Measurements from ENCODE around the gene CHD1.

CHD1 gene

GRCh38 chr5:98840946-98841345, 87.9 kb downstream of the CHD1 start:
- H2AFZ ChIP-seq (ENCODE audit: low read length) = no peak overlapping the region
- no peak overlapping the region for H3K9ac ChIP-seq (ENCODE audit: low read length)
- no peaks in the 10 kb centered on the region for H3K79me2 ChIP-seq (ENCODE audit: low read length)
- no peaks in the 10 kb centered on the region for H3K36me3 ChIP-seq (replicated peaks; ENCODE audit: insufficient read depth, low read length)
- H3K4me1 ChIP-seq (ENCODE audit: low read length) = no peaks in the 10 kb centered on the region
- no peaks in the 10 kb centered on the region for H4K20me1 ChIP-seq (ENCODE audit: insufficient read depth, low read length)
- no peaks in the 10 kb centered on the region for H3K27me3 ChIP-seq (replicated peaks; ENCODE audit: insufficient read depth, low read length)
- no peak overlapping the region for H3K4me3 ChIP-seq (ENCODE audit: low read length)
- H3K9me2 ChIP-seq (replicated peaks; ENCODE audit: insufficient read depth, low read length) = no peaks in the 10 kb centered on the region
- no peaks in the 10 kb centered on the region for H3K9me3 ChIP-seq (replicated peaks; ENCODE audit: insufficient read depth, low read length)
- H3K4me2 ChIP-seq (ENCODE audit: low read depth, low read length) = no peak overlapping the region
- DNase-seq = no peak
- no peak overlapping the region for H3K27ac ChIP-seq (ENCODE audit: low read length)
- TF ChIP-seq CTCF (IDR thresholded peaks at IDR 0.05; ENCODE audit: low read length) (no peak), EZH2 (optimal IDR thresholded peaks at IDR 0.05; ENCODE audit: low read depth, low read length) (no peak)
- no peaks in the 10 kb centered on the region for H3F3A ChIP-seq (ENCODE audit: insufficient read depth, low read length)

GRCh38 chr5:98839469-98840383, 89.1 kb downstream of the CHD1 start:
- Histone ChIP-seq H2AFZ (ENCODE audit: low read length) (no peak overlapping the region), H3K36me3 (replicated peaks; ENCODE audit: insufficient read depth, low read length) (no peaks in the 10 kb centered on the region), H3K9ac (ENCODE audit: low read length) (no peak overlapping the region), H3F3A (ENCODE audit: insufficient read depth, low read length) (no peaks in the 10 kb centered on the region), H3K4me1 (ENCODE audit: low read length) (no peaks in the 10 kb centered on the region), H3K4me3 (ENCODE audit: low read length) (no peak overlapping the region), H3K79me2 (ENCODE audit: low read length) (no peaks in the 10 kb centered on the region), H4K20me1 (ENCODE audit: insufficient read depth, low read length) (no peaks in the 10 kb centered on the region), H3K27me3 (replicated peaks; ENCODE audit: insufficient read depth, low read length) (no peaks in the 10 kb centered on the region), H3K4me2 (ENCODE audit: low read depth, low read length) (no peak overlapping the region), H3K9me3 (replicated peaks; ENCODE audit: insufficient read depth, low read length) (no peaks in the 10 kb centered on the region), H3K27ac (ENCODE audit: low read length) (no peak overlapping the region), H3K9me2 (replicated peaks; ENCODE audit: insufficient read depth, low read length) (no peaks in the 10 kb centered on the region)
- TF ChIP-seq EZH2phosphoT487 (IDR thresholded peaks at IDR 0.05; ENCODE audit: low read length) = no peak
- TF ChIP-seq CTCF (IDR thresholded peaks at IDR 0.05; ENCODE audit: low read length) = peak; percentile 36
- DNase-seq = no peak

GRCh38 chr5:98836175-98836574, 92.6 kb downstream of the CHD1 start:
- TF ChIP-seq EZH2 (optimal IDR thresholded peaks at IDR 0.05; ENCODE audit: low read depth, low read length) (no peak), CTCF (IDR thresholded peaks at IDR 0.05; ENCODE audit: low read length) (no peak), EZH2phosphoT487 (IDR thresholded peaks at IDR 0.05; ENCODE audit: low read length) (no peak)

More at GRCh38 chr5:98836175-98836574, 92.6 kb downstream of the CHD1 start:
- Histone ChIP-seq H4K20me1 (ENCODE audit: insufficient read depth, low read length) (no peaks in the 10 kb centered on the region), H3K79me2 (ENCODE audit: low read length) (no peaks in the 10 kb centered on the region), H3K27me3 (replicated peaks; ENCODE audit: insufficient read depth, low read length) (no peaks in the 10 kb centered on the region), H3K4me2 (ENCODE audit: low read depth, low read length) (no peak overlapping the region), H3K9ac (ENCODE audit: low read length) (no peak overlapping the region), H3K4me1 (ENCODE audit: low read length) (no peaks in the 10 kb centered on the region), H2AFZ (ENCODE audit: low read length) (no peak overlapping the region), H3K9me2 (replicated peaks; ENCODE audit: insufficient read depth, low read length) (no peaks in the 10 kb centered on the region), H3K4me3 (ENCODE audit: low read length) (no peak overlapping the region), H3K36me3 (replicated peaks; ENCODE audit: insufficient read depth, low read length) (no peaks in the 10 kb centered on the region), H3K27ac (ENCODE audit: low read length) (no peak overlapping the region), H3K9me3 (replicated peaks; ENCODE audit: insufficient read depth, low read length) (no peaks in the 10 kb centered on the region), H3F3A (ENCODE audit: insufficient read depth, low read length) (no peaks in the 10 kb centered on the region)
- no peak for DNase-seq

Data from MM.1S (cell line).